ENCODE data around the gene C1orf226.

Gene C1orf226

GRCh38 chr1:162374406-162374805 is 7.1 kb upstream of the C1orf226 start:
- DNase-seq (ENCODE audit: low read depth): no peak
- no peak overlapping the region for H3K4me3 ChIP-seq (ENCODE audit: low read depth, low read length)
- no peak for TF ChIP-seq MYC (IDR thresholded peaks at IDR 0.05; ENCODE audit: low read depth, low read length)
- TF ChIP-seq, protein P1, sequence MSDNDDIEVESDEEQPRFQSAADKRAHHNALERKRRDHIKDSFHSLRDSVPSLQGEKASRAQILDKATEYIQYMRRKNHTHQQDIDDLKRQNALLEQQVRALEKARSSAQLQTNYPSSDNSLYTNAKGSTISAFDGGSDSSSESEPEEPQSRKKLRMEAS (IDR thresholded peaks at IDR 0.05; ENCODE audit: low read depth, low read length): no peak
- TF ChIP-seq, protein P2, sequence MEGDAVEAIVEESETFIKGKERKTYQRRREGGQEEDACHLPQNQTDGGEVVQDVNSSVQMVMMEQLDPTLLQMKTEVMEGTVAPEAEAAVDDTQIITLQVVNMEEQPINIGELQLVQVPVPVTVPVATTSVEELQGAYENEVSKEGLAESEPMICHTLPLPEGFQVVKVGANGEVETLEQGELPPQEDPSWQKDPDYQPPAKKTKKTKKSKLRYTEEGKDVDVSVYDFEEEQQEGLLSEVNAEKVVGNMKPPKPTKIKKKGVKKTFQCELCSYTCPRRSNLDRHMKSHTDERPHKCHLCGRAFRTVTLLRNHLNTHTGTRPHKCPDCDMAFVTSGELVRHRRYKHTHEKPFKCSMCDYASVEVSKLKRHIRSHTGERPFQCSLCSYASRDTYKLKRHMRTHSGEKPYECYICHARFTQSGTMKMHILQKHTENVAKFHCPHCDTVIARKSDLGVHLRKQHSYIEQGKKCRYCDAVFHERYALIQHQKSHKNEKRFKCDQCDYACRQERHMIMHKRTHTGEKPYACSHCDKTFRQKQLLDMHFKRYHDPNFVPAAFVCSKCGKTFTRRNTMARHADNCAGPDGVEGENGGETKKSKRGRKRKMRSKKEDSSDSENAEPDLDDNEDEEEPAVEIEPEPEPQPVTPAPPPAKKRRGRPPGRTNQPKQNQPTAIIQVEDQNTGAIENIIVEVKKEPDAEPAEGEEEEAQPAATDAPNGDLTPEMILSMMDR (IDR thresholded peaks at IDR 0.05; ENCODE audit: low read depth, low read length): no peak
- no peak for TF ChIP-seq POLR2A (IDR thresholded peaks at IDR 0.05; ENCODE audit: extremely low read depth, insufficient read length)

- no peak overlapping the region for H3K4me3 ChIP-seq (ENCODE audit: low read depth, low read length)
- no peak for DNase-seq (ENCODE audit: low read depth)
- TF ChIP-seq MYC (IDR thresholded peaks at IDR 0.05; ENCODE audit: low read depth, low read length): no peak
- TF ChIP-seq, protein P1 (IDR thresholded peaks at IDR 0.05; ENCODE audit: low read depth, low read length): no peak
- TF ChIP-seq, protein P2 (IDR thresholded peaks at IDR 0.05; ENCODE audit: low read depth, low read length): no peak
- TF ChIP-seq POLR2A (IDR thresholded peaks at IDR 0.05; ENCODE audit: extremely low read depth, insufficient read length): no peak
Observed at GRCh38 chr1:162375463-162375862, 6.1 kb upstream of the C1orf226 start.

DNA sequence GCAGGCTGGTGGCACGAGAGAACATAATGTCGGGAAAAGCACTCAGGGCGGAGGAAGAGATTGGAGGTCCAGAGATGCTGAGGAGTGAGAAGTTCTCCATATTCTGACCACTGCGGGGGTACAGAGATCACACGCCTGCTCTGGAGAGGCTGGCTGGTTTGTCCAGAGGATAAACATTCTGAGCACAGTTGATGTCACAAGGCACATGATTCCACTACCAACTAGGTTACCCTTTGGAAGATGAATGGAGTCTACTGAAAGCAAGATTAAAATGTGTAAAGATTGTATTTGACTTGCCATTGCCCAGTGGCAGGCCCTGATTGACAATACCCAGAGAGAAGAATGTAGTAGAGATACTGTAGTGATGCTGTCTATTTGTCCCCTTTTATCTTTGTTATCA is 4.8 kb upstream of the C1orf226 start, which contains the start of gene SPATA46:
Gene SPATA46 (minus strand): TSS at position 164 of the 400 bp plus-strand sequence. CDS start 64 bp downstream, at position 100.
- TF ChIP-seq, protein P2 (IDR thresholded peaks at IDR 0.05; ENCODE audit: low read depth, low read length): no peak
- no peak for TF ChIP-seq MYC (IDR thresholded peaks at IDR 0.05; ENCODE audit: low read depth, low read length)
- no peak for TF ChIP-seq POLR2A (IDR thresholded peaks at IDR 0.05; ENCODE audit: extremely low read depth, insufficient read length)
- TF ChIP-seq, protein P1 (IDR thresholded peaks at IDR 0.05; ENCODE audit: low read depth, low read length): no peak
- H3K4me3 ChIP-seq (ENCODE audit: low read depth, low read length): no peak within 1 kb of the TSS
- DNase-seq (ENCODE audit: low read depth): no peak

GRCh38 chr1:162380061-162380846 is 1.3 kb upstream of the C1orf226 start:
- TF ChIP-seq, protein P2 (IDR thresholded peaks at IDR 0.05; ENCODE audit: low read depth, low read length): no peak
- no peak overlapping the region for H3K4me3 ChIP-seq (ENCODE audit: low read depth, low read length)

DNA sequence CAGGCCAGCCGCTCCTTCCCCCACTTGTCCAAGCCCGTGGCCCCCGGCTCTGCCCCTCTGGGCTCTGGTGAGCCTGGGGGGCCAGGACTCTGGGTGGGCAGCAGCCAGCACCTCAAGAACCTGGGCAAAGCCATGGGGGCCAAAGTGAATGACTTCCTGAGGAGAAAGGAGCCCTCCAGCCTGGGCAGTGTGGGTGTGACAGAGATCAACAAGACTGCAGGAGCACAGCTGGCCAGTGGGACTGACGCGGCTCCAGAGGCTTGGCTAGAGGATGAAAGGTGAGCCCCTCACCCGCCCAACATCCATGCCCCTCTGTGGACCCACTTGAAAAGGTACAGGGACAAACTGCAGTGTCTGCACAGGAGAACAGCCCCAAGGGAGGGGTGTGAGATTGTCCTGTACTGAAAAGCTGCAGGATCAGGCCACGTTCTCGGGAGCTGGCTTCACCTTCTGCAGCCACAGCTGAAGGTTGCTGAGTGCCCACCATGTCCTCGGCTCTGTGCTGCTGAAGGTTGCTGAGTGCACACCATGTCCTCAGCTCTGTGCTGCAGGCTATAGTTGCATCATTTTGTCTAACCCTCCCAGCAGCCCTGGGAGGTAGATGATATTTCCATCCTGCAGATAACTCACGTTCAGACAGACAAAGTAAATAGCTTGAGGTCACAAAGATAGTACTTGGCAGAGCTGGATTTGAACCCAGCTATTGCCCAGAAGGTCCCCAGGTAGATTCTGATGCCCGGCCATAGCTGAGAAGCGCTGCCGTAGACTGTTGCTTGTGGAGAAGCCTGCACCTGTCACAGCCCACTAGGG is 618 bp downstream of the C1orf226 start:
- TF ChIP-seq, protein P1 (IDR thresholded peaks at IDR 0.05; ENCODE audit: low read depth, low read length): no peak
- TF ChIP-seq MYC (IDR thresholded peaks at IDR 0.05; ENCODE audit: low read depth, low read length): no peak
- no peak for TF ChIP-seq POLR2A (IDR thresholded peaks at IDR 0.05; ENCODE audit: extremely low read depth, insufficient read length)
- TF ChIP-seq, protein P2 (IDR thresholded peaks at IDR 0.05; ENCODE audit: low read depth, low read length): no peak
- H3K4me3 ChIP-seq (ENCODE audit: low read depth, low read length): no peak overlapping the region
- DNase-seq (ENCODE audit: low read depth): no peak

More at GRCh38 chr1:162380061-162380846, 1.3 kb upstream of the C1orf226 start:
- DNase-seq (ENCODE audit: low read depth): no peak
